HG02759 (cell line): ENCODE results near the gene VGLL4.

Source experiments
- ATAC-seq: cut with Tn5 transposase; IDR thresholded peaks from one replicate; pipeline ENCODE4 v1.9.1; 2021; ENCODE audit warnings: mild to moderate bottlenecking, moderate library complexity; ENCODE audit not compliant: unreplicated experiment

The VGLL4 gene

DNA sequence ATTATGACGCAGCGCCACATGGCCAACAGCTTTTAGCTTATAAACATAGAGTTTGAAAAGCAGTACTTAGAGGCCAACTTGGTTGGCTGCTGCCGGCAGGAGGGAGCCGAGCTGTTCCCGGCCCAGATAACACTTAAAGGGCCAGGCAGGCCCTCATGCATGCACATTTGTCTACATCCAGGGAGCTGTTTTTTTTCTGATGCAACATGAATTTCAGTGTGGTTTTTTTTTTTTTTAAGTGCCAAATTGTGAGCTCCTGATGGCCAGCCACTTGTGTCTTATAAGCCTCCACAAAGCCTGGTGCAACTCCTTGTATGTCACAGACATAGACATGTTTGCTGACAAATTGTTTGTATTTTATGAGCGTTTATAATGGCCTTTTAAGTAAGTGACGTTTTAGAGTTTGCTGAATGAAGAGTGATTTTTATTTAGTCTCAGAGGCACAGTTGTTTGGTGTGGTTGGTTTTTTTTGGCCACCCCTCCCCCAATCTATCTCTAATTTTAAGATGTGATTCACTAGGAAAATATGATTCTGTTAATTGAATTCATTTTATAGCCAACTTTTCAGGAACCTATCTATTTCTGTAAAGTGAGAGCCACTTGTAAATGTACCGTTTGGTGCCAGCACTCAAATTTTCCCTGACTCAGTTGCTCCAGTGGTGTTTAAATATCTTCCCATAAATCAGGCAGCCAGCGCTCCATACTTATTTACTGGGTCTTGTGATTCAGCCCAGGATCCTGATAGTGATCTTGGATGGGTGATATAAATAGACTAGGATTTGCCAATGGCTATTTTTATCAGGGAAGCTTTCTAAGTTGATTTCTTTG, 134.3 kb downstream of the VGLL4 start:
- ATAC-seq = no peak

DNA sequence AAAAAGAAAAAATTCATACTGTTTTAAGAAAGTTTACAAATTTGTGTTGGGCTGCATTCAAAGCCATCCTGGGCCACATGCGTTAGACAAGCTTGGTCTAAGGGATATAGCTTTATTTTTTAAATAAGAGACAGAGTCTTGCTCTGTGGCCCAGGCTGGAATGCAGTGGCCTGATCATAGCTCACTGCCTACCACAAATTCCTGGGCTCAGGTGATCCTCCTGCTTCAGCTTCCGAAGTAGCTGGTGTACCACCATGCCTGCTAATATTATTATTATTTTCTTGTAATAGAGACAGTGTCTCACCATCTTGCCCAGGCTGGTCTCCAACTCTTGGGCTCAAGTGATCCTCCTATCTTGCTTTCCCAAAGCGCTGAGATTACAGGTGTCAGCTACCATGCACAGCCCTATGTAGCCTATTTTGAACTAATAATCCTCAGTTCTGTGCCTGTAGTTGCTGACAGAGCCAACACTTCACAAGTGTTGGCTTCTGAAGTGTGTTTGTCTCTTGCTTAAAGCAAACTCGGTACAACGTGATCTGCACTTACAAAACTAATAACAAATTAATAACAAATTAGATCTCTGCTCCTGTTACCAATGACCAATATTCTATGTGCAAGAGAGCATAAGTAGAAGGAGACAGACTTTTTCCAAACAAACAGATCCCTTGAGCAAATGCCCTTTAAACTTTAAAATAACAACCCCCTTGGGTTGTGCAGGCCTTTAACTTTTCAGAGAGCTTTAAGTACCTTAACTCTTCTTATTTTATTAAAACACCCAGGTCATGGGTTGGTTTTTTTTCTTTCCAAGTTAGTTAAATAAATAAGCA, 135.2 kb downstream of the VGLL4 start:
- no peak for ATAC-seq

DNA sequence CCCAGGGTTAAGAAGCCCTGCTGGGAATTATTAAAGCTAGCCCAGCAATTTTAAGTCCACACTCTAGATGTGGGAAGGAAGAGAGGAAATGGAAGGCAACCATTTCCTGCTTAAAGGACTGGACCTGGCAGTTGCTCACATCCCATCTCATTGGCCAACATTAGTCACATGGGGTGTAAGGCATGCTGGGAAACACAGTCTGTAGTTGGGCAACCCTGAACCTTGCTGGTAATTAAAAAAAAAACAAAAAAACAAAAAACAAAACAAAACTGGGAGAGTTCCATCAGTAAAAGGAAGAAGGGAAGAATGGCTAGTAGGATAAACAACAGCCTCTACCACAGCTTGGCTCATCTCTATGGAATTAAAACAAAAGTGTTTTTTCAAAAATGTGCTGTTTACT, 136.0 kb downstream of the VGLL4 start:
- ATAC-seq = no peak
